Measurements from ENCODE around the gene URB2.

Gene URB2

GRCh38 chr1:229709500-229710013, 83.5 kb downstream of the URB2 start (continued):
- TF ChIP-seq, protein P1, sequence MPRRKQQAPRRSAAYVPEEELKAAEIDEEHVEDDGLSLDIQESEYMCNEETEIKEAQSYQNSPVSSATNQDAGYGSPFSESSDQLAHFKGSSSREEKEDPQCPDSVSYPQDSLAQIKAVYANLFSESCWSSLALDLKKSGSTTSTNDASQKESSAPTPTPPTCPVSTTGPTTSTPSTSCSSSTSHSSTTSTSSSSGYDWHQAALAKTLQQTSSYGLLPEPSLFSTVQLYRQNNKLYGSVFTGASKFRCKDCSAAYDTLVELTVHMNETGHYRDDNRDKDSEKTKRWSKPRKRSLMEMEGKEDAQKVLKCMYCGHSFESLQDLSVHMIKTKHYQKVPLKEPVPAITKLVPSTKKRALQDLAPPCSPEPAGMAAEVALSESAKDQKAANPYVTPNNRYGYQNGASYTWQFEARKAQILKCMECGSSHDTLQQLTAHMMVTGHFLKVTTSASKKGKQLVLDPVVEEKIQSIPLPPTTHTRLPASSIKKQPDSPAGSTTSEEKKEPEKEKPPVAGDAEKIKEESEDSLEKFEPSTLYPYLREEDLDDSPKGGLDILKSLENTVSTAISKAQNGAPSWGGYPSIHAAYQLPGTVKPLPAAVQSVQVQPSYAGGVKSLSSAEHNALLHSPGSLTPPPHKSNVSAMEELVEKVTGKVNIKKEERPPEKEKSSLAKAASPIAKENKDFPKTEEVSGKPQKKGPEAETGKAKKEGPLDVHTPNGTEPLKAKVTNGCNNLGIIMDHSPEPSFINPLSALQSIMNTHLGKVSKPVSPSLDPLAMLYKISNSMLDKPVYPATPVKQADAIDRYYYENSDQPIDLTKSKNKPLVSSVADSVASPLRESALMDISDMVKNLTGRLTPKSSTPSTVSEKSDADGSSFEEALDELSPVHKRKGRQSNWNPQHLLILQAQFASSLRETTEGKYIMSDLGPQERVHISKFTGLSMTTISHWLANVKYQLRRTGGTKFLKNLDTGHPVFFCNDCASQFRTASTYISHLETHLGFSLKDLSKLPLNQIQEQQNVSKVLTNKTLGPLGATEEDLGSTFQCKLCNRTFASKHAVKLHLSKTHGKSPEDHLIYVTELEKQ (tag by site-specific recombination; IDR thresholded peaks at IDR 0.05; ENCODE audit: borderline replicate concordance): no peak
- TF ChIP-seq PRDM1 (tag by site-specific recombination; IDR thresholded peaks at IDR 0.05): no peak
- TF ChIP-seq GLI4 (tag by site-specific recombination; IDR thresholded peaks at IDR 0.05): no peak
- no peak for TF ChIP-seq ZNF677 (tag by site-specific recombination; IDR thresholded peaks at IDR 0.05)
- TF ChIP-seq YY1 (tag by site-specific recombination; IDR thresholded peaks at IDR 0.05): no peak
